DMS 273 treated with DMSO at 0.1 percent for 48 hours (cell line): ENCODE data around the gene COLGALT1.

Source experiments
- DNase-seq: peaks from one replicate; lab custom pipeline; 2025; lab: John Stamatoyannopoulos, UW

Gene COLGALT1

GRCh38 chr19:17598953-17599352 is 43.5 kb downstream of the COLGALT1 start:
- no peak for DNase-seq

GRCh38 chr19:17599780-17600179 is 44.3 kb downstream of the COLGALT1 start:
- DNase-seq = no peak

- DNase-seq = no peak
Measured at GRCh38 chr19:17601683-17602082, 46.2 kb downstream of the COLGALT1 start.

- no peak for DNase-seq
Measured at GRCh38 chr19:17602217-17602616, 46.8 kb downstream of the COLGALT1 start.

- no peak for DNase-seq
Measured at GRCh38 chr19:17602872-17603510, 47.5 kb downstream of the COLGALT1 start.

- no peak for DNase-seq
Measured at GRCh38 chr19:17604372-17605025, 49.0 kb downstream of the COLGALT1 start.

- DNase-seq = no peak
Measured at GRCh38 chr19:17605117-17605516, 49.7 kb downstream of the COLGALT1 start.

GRCh38 chr19:17605761-17606589 is 50.5 kb downstream of the COLGALT1 start:
- no peak for DNase-seq

GRCh38 chr19:17606590-17607185 is 51.2 kb downstream of the COLGALT1 start:
- no peak for DNase-seq

- DNase-seq = no peak
Measured at GRCh38 chr19:17607936-17608335, 52.5 kb downstream of the COLGALT1 start.

- DNase-seq = no peak
Measured at GRCh38 chr19:17610384-17610783, 54.9 kb downstream of the COLGALT1 start.

- no peak for DNase-seq
Measured at GRCh38 chr19:17611462-17612244, 56.2 kb downstream of the COLGALT1 start.

GRCh38 chr19:17614476-17614875 is 59.0 kb downstream of the COLGALT1 start:
- no peak for DNase-seq

GRCh38 chr19:17615889-17616685 is 60.6 kb downstream of the COLGALT1 start:
- no peak for DNase-seq

- no peak for DNase-seq
Measured at GRCh38 chr19:17616686-17616960, 61.2 kb downstream of the COLGALT1 start.

GRCh38 chr19:17616961-17617806 is 61.7 kb downstream of the COLGALT1 start:
- DNase-seq = no peak

GRCh38 chr19:17617807-17618192 is 62.4 kb downstream of the COLGALT1 start:
- no peak for DNase-seq

- no peak for DNase-seq
Measured at GRCh38 chr19:17618281-17618903, 62.9 kb downstream of the COLGALT1 start.

GRCh38 chr19:17618936-17619335 is 63.5 kb downstream of the COLGALT1 start:
- no peak for DNase-seq

- DNase-seq = no peak
Measured at GRCh38 chr19:17620696-17621095, 65.2 kb downstream of the COLGALT1 start.
